Left ventricle myocardium superior (tissue), 1 donor: Measurements from ENCODE around the gene CD99. TPM values are rescaled to one million over a fixed set of nuclear protein-coding genes. Genes with fewer than 3 reads are reported as not detected.
"Not testable (repeated sequence)": the region's sequence is repeated elsewhere in the genome, so short reads cannot be mapped to it uniquely, and the experiment has no call there.

Experiments
- ATAC-seq: fragments of 200-7000 bp; cut with Tn5 transposase; one replicate; pipeline ENCODE4 v1.9.1; 2020; ENCODE audit warnings: mild to moderate bottlenecking, moderate library complexity
- DNase-seq: peaks from one replicate; pipeline ENCODE4 v3.0.0-alpha.2; 2020
- intact Hi-C: fragments of 100-400 bp; cut with micrococcal nuclease; formaldehyde crosslinking; loops from one replicate; pipeline ENCODE4 v1.11.0; 2022
- total RNA-seq: library from RNA; stranded (reverse); fragmentation: NEBNext Ultra II Directional; extraction: Animal tissue kit (Norgen Biotek cat#: 25700); gene quantifications from one replicate; pipeline ENCODE4 v1.2.1, GENCODE V29; 2021
- donor health status: DM: no; HTN: yes; CAD: no; lungs with severe emphysema.

The CD99 gene
- total RNA-seq, 1 donor from 2014 or later, result 360 TPM

GRCh38 chrX:2670978-2671377, 20.1 kb upstream of the CD99 start:
- DNase-seq (no peak), ATAC-seq (no peak)
- intact Hi-C loops, result no loop called here

- intact Hi-C loops, result no loop called here
- no peak for DNase-seq
- no peak for ATAC-seq
These were observed 19.0 kb upstream of the CD99 start for GRCh38 chrX:2672084-2672483.

GRCh38 chrX:2673611-2674010, 17.5 kb upstream of the CD99 start:
- intact Hi-C loops, result no loop called here
- no peak for ATAC-seq
- no peak for DNase-seq

GRCh38 chrX:2675657-2676200, 15.4 kb upstream of the CD99 start:
- ATAC-seq, intact Hi-C loops, DNase-seq: not testable (repeated sequence)

- no peak for DNase-seq
- intact Hi-C loops, result no loop called here
- ATAC-seq, result peak; percentile 8
These were observed 14.1 kb upstream of the CD99 start for GRCh38 chrX:2676794-2677675.

- ATAC-seq (peak; percentile 98), DNase-seq (peak; percentile 85)
- intact Hi-C loops, result no loop called here
These were observed 13.3 kb upstream of the CD99 start for GRCh38 chrX:2677764-2678163.

GRCh38 chrX:2678583-2678982, 12.5 kb upstream of the CD99 start:
- ATAC-seq (no peak), DNase-seq (no peak)
- intact Hi-C loops, result no loop called here

GRCh38 chrX:2679534-2680485, 11.3 kb upstream of the CD99 start:
- intact Hi-C loops, result no loop called here
- no peak for ATAC-seq
- no peak for DNase-seq

GRCh38 chrX:2680486-2681348, 10.4 kb upstream of the CD99 start:
- intact Hi-C loops, result no loop called here

GRCh38 chrX:2682565-2683177, 8.4 kb upstream of the CD99 start:
- no peak for ATAC-seq
- intact Hi-C loops, result no loop called here

More at GRCh38 chrX:2680486-2681348, 10.4 kb upstream of the CD99 start:
- DNase-seq (no peak), ATAC-seq (no peak)

GRCh38 chrX:2684256-2684655, 6.8 kb upstream of the CD99 start:
- no peak for DNase-seq
- intact Hi-C loops, result no loop called here
- ATAC-seq, result no peak

More at GRCh38 chrX:2682565-2683177, 8.4 kb upstream of the CD99 start:
- DNase-seq, result no peak

GRCh38 chrX:2685886-2686285, 5.2 kb upstream of the CD99 start:
- intact Hi-C loops, result no loop called here
- no peak for DNase-seq
- no peak for ATAC-seq

GRCh38 chrX:2689773-2690666, 1.1 kb upstream of the CD99 start:
- no peak for ATAC-seq
- intact Hi-C loops, result no loop called here
- DNase-seq, result no peak

GRCh38 chrX:2691543-2692220, 587 bp downstream of the CD99 start:
- peak; percentile 73 for ATAC-seq
- intact Hi-C loops, result no loop called here
- peak; percentile 87 for DNase-seq

- DNase-seq, result peak; percentile 76
- peak; percentile 48 for ATAC-seq
- intact Hi-C loops, result no loop called here
These were observed 1.4 kb downstream of the CD99 start for GRCh38 chrX:2692221-2693112.
